Effector CD8-positive, alpha-beta T cell (primary cell): ENCODE measurements around the gene TMTC3.

Experiments used
- DNase-seq: peaks from one replicate; lab custom pipeline; 2025; lab: John Stamatoyannopoulos, UW

Gene TMTC3

GRCh38 chr12:88227263-88227662, 85.2 kb downstream of the TMTC3 start:
- DNase-seq, result no peak

GRCh38 chr12:88227871-88228270, 85.8 kb downstream of the TMTC3 start:
- no peak for DNase-seq

- DNase-seq, result no peak
These were observed 86.6 kb downstream of the TMTC3 start for GRCh38 chr12:88228720-88229119.

GRCh38 chr12:88230271-88230670, 88.2 kb downstream of the TMTC3 start:
- DNase-seq, result no peak

- no peak for DNase-seq
These were observed 93.2 kb downstream of the TMTC3 start for GRCh38 chr12:88235183-88235833.

GRCh38 chr12:88237954-88238353, 95.8 kb downstream of the TMTC3 start:
- no peak for DNase-seq

GRCh38 chr12:88238406-88238805, 96.3 kb downstream of the TMTC3 start:
- no peak for DNase-seq

GRCh38 chr12:88241862-88242570, 99.9 kb downstream of the TMTC3 start:
- no peak for DNase-seq

GRCh38 chr12:88242571-88242925, 100.4 kb downstream of the TMTC3 start:
- DNase-seq, result no peak

- DNase-seq, result no peak
These were observed 100.8 kb downstream of the TMTC3 start for GRCh38 chr12:88242939-88243338.

- no peak for DNase-seq
These were observed 101.9 kb downstream of the TMTC3 start for GRCh38 chr12:88243982-88244381.

- no peak for DNase-seq
These were observed 103.8 kb downstream of the TMTC3 start for GRCh38 chr12:88245905-88246304.

- DNase-seq, result no peak
These were observed 105.1 kb downstream of the TMTC3 start for GRCh38 chr12:88247241-88247643.

- DNase-seq, result no peak
These were observed 106.5 kb downstream of the TMTC3 start for GRCh38 chr12:88248606-88249005.
